ENCODE measurements around the gene FLOT2. TPM values are rescaled to one million over a fixed set of nuclear protein-coding genes. Genes with fewer than 3 reads are reported as not detected.

Gene FLOT2
- total and polyA plus RNA-seq, 10 of the 15 experiments (the other 5 are each of a cell fraction or from before 2014, with no cell fraction given) = 56.8 to 302 (median 149) TPM

DNA sequence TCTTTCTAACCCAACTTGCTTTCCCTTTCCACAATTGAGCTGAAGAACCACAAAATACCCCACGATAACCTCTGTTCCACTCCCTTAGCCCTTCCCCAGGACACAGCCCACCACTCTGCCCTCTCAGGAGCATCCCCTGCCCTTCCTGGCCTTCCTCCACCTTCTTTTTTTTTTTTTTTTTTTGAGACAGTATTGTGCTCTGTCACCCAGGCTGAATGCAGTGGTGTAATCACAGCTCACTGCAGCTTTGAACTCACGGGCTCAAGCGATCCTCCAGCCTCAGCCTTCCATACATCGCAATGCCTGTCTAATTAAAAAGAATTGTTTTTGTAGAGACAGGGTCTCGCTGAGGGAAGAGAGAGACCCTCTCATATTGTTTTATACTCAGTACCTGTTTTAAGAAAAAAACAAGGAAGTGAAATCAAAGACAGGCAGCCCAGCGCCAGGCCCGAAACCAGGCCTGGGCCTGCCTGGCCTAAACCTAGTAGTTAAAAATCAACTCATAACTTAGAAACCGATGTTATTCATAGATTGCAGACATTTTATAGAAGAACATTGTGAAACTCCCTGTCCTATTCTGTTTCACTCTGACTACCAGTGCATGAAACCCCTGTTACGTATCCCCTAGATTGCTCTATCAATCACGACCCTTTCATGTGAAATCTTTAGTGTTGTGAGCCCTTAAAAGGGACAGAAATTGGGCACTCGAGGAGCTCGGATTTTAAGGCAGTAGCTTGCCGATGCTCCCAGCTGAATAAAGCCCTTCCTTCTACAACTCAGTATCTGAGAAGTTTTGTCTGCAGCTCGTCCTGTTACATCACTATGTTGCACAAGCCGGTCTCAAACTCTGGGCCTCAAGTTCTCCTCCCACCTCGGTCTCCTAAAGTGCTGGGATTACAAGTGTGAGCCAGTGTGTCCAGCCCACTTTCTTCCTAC, 4.0 kb downstream of the FLOT2 start (continued):
- peak; percentile 83; the same call in 1 of the 2 replicates for TF ChIP-seq NFIC (IDR thresholded peaks at IDR 0.05; ENCODE audit: low read depth, low read length)

GRCh38 chr17:28892024-28892423, 5.5 kb downstream of the FLOT2 start:
- Histone ChIP-seq H3K27me3 (replicated peaks in 1 of 2; ENCODE audit: control insufficient read depth in 2 of 2, insufficient read depth in 2 of 2, low read length in 1 of 2) (no peaks in the 10 kb centered on the region), H3K36me3 (ENCODE audit: control insufficient read depth in 2 of 2, insufficient read depth in 2 of 2, low read length in 1 of 2) (no peaks in the 10 kb centered on the region), H3K9ac (ENCODE audit: control insufficient read depth, insufficient read depth, low read length) (no peak overlapping the region), H3K27ac (ENCODE audit: control insufficient read depth, insufficient read depth) (peak overlapping the region; percentile 4; the same call in 1 of the 2 replicates), H3K79me2 (ENCODE audit: control insufficient read depth, insufficient read depth, low read length) (peaks cover 17% of the 10 kb centered on the region), H4K20me1 (ENCODE audit: control insufficient read depth, insufficient read depth) (no peaks in the 10 kb centered on the region), H3K9me3 (replicated peaks; ENCODE audit: control insufficient read depth, insufficient read depth, low read length) (no peaks in the 10 kb centered on the region), H3K4me2 (ENCODE audit: control insufficient read depth, insufficient read depth) (peak overlapping the region; percentile 75), H3K4me3 (no peak overlapping the region), H2AFZ (ENCODE audit: control insufficient read depth, low read depth, low read length) (no peak overlapping the region), H3K4me1 (ENCODE audit: control insufficient read depth, insufficient read depth, low read length) (peaks cover 59% of the 10 kb centered on the region)
- FAIRE-seq = peak; percentile 31
- RAD21 ChIA-PET (ENCODE audit: unreplicated experiment) = interaction anchor here (0.6 to 3.4 kb wide), 13 partner anchors 9 to 165 kb away, joined by 3 to 14 read pairs (median 4); partner anchors contain the start of genes DHRS13, FAM222B and PHF12
- peak; percentile 47 for ATAC-seq
- in situ Hi-C loops (cut with MboI) = loop anchor here (25.0 kb wide), 1 partner anchor 1405 kb away; no protein-coding TSS in a partner anchor
- POLR2A ChIA-PET = interaction anchor here (0.6 to 3.5 kb wide), 18 partner anchors 10 to 392 kb away, joined by 3 to 24 read pairs (median 6); partner anchors contain the start of genes FAM222B and PHF12
- WGBS (ENCODE audit: insufficient coverage, insufficient replicate concordance, low lambda C conversion rate, missing lambda C conversion rate) = 0% methylated on average over 1 of the region's 4 CpGs
- intact Hi-C loops (cut with micrococcal nuclease; ENCODE audit: unreplicated experiment) = loop anchor here (2.0 kb wide), 1 partner anchor 165 kb away; the partner anchor contains the start of gene TLCD1
- CTCF ChIA-PET = interaction anchor here (0.6 to 5.4 kb wide), 7 partner anchors 10 to 354 kb away, joined by 3 to 26 read pairs (median 6); partner anchors contain the start of gene DHRS13
- no TSS peak for BruUV-seq (replicated peaks)
- SMC1A ChIA-PET (ENCODE audit: uncharacterized antibody, unreplicated experiment) = interaction anchor here (0.9 to 4.3 kb wide), 12 partner anchors 9 to 172 kb away, joined by 3 to 19 read pairs (median 6); partner anchors contain the start of genes ERAL1, NEK8, PHF12 and RPL23A
- DNase-seq (ENCODE audit: low read depth, low spot score) = peak; percentile 73
- TF ChIP-seq NR2F1 (conservative IDR thresholded peaks at IDR 0.05) = no peak
- peak in 1 of 2 experiments; percentile 39; a peak in 1 of 4 replicates for TF ChIP-seq IKZF2 (IDR thresholded peaks at IDR 0.05)
- TF ChIP-seq, protein P1, sequence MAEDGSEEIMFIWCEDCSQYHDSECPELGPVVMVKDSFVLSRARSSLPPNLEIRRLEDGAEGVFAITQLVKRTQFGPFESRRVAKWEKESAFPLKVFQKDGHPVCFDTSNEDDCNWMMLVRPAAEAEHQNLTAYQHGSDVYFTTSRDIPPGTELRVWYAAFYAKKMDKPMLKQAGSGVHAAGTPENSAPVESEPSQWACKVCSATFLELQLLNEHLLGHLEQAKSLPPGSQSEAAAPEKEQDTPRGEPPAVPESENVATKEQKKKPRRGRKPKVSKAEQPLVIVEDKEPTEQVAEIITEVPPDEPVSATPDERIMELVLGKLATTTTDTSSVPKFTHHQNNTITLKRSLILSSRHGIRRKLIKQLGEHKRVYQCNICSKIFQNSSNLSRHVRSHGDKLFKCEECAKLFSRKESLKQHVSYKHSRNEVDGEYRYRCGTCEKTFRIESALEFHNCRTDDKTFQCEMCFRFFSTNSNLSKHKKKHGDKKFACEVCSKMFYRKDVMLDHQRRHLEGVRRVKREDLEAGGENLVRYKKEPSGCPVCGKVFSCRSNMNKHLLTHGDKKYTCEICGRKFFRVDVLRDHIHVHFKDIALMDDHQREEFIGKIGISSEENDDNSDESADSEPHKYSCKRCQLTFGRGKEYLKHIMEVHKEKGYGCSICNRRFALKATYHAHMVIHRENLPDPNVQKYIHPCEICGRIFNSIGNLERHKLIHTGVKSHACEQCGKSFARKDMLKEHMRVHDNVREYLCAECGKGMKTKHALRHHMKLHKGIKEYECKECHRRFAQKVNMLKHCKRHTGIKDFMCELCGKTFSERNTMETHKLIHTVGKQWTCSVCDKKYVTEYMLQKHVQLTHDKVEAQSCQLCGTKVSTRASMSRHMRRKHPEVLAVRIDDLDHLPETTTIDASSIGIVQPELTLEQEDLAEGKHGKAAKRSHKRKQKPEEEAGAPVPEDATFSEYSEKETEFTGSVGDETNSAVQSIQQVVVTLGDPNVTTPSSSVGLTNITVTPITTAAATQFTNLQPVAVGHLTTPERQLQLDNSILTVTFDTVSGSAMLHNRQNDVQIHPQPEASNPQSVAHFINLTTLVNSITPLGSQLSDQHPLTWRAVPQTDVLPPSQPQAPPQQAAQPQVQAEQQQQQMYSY (CRISPR knock-in tag; IDR thresholded peaks at IDR 0.05) = no peak
- peak; percentile 58 for TF ChIP-seq CHD2 (IDR thresholded peaks at IDR 0.05; ENCODE audit: borderline replicate concordance, low read depth, low read length)
- no peak for TF ChIP-seq HDGF (IDR thresholded peaks at IDR 0.05)
- peak; percentile 36; the same call in 1 of the 2 replicates for TF ChIP-seq JUNB (IDR thresholded peaks at IDR 0.05)
- no peak for TF ChIP-seq PKNOX1 (IDR thresholded peaks at IDR 0.05)
- TF ChIP-seq IKZF1 (conservative IDR thresholded peaks at IDR 0.05) = peak; percentile 27; the same call in 1 of the 2 replicates
- TF ChIP-seq TBL1XR1 (IDR thresholded peaks at IDR 0.05; ENCODE audit: low read depth, low read length) = peak; percentile 28; the same call in 1 of the 2 replicates
- no peak for TF ChIP-seq MYB (IDR thresholded peaks at IDR 0.05; ENCODE audit: borderline replicate concordance, low read depth, low read length)
- TF ChIP-seq RAD51 (IDR thresholded peaks at IDR 0.05) = no peak
- TF ChIP-seq CEBPB (IDR thresholded peaks at IDR 0.05; ENCODE audit: borderline replicate concordance in 1 of 2, low read depth in 2 of 2, low read length in 2 of 2) = no peak
- TF ChIP-seq RAD21 (IDR thresholded peaks at IDR 0.05; ENCODE audit: insufficient read depth, low read depth, low read length) = peak; percentile 3; the same call in 1 of the 2 replicates
- no peak for TF ChIP-seq SREBF1 (IDR thresholded peaks at IDR 0.05; ENCODE audit: low read length)
- TF ChIP-seq RCOR1 (conservative IDR thresholded peaks at IDR 0.05; ENCODE audit: low read depth, low read length) = 0 out of 2 replicates have a peak, but pooled peaks have one; percentile 54

All from GM12878 (cell line).